ENCODE measurements around the gene CNOT3.

DNA sequence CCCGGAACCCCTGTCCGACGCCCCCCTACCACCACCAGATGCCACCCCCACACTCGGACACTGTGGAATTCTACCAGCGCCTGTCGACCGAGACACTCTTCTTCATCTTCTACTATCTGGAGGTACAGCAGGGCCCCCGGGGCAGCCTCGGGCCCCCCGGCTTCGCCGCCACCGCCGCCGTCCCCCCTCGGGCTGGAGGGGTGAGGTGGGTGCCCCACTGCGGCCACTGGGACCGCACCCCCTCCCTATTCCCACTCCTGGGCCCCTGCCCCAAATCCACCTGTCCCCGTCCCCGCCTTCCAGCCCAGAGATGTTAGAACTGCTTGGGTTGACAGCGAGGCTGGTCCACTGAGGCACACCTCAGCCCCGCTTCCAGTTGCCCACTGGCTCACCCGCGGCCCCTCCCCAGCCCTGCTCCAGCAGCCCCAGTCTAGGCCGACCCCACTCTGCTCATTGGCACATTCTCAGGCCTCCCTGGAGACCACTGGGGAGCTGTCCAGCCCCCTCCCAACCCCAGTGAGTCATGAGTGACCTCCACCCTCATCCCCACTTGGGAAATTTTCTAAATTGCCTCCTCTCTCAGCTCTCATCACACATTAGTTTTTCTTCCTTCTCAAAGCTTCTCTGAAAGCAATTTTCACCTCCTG lies 15.4 kb downstream of the CNOT3 start:
- no peak for TF ChIP-seq EZH2phosphoT487 (IDR thresholded peaks at IDR 0.05; ENCODE audit: low read depth, severe bottlenecking, unreplicated experiment)
- TF ChIP-seq, protein P1, sequence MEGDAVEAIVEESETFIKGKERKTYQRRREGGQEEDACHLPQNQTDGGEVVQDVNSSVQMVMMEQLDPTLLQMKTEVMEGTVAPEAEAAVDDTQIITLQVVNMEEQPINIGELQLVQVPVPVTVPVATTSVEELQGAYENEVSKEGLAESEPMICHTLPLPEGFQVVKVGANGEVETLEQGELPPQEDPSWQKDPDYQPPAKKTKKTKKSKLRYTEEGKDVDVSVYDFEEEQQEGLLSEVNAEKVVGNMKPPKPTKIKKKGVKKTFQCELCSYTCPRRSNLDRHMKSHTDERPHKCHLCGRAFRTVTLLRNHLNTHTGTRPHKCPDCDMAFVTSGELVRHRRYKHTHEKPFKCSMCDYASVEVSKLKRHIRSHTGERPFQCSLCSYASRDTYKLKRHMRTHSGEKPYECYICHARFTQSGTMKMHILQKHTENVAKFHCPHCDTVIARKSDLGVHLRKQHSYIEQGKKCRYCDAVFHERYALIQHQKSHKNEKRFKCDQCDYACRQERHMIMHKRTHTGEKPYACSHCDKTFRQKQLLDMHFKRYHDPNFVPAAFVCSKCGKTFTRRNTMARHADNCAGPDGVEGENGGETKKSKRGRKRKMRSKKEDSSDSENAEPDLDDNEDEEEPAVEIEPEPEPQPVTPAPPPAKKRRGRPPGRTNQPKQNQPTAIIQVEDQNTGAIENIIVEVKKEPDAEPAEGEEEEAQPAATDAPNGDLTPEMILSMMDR (IDR thresholded peaks at IDR 0.05; ENCODE audit: poor library complexity), result no peak
